ENCODE data around the gene CSPG4.
"Not testable (repeated sequence)": the region's sequence is repeated elsewhere in the genome, so short reads cannot be mapped to it uniquely, and the experiment has no call there.

CSPG4 gene

DNA sequence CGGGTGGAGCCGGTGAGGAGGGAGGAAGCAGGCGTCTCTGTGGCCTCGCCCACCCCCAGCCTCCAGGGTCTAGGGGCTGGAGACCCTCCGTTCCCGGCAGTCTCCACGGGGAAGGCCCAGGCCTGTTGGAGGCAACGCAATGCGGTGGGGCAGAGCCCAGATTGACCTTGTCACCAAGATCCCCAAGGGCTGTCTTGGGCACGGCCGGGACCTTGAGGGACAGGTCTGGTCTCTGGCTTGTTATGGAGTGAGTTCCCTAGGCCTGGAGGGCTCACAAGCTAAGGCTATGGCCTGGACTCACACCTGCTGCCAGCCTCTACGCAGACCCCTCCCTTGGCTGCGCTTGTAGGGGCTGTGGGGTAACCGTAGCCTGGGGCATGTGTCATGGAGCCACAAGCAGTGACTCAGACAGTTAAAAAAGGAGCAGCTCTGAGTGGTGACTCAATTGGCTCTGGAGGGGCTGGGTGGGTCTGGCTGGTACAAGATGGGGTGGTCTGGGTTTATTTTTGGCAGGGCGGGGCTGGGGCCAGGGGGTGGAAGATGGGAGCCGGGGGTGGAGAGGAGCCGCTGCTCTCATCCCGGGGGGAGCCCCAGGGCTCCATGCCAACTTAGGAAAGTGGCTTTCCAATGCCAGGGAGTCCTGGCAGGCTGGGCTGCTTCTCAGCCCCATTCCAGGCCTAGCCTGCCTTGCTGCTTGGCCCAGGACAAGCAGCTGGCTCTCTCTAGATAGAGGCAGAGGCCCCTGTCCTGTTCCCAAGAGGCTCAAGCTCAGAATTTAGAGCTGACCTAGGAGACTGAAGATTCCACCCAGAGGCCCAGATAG is 9.0 kb downstream of the CSPG4 start:
- not testable (repeated sequence) for DNase-seq (ENCODE audit: low read depth, low spot score)

DNA sequence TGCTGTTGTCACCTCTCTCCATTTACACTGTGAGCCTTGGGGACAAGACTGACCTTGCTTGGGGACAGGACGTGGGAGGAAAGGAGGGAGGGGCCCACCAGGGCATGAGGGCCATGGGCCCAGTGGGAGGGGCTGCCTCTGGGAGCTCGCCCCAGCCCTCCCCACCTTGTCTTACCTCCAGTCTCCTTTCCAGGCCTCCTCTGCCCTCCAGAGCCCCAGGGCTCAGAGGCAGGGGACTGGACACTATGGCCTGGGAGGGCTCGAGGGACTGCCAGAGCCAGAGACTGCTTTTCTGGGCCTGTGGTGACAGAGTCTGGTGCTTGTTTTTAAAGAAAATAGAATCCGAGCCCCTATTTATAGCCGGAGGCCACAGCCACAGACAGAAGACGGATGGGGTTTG is 10.2 kb downstream of the CSPG4 start:
- peak; percentile 50 for DNase-seq (ENCODE audit: low read depth, low spot score)

DNA sequence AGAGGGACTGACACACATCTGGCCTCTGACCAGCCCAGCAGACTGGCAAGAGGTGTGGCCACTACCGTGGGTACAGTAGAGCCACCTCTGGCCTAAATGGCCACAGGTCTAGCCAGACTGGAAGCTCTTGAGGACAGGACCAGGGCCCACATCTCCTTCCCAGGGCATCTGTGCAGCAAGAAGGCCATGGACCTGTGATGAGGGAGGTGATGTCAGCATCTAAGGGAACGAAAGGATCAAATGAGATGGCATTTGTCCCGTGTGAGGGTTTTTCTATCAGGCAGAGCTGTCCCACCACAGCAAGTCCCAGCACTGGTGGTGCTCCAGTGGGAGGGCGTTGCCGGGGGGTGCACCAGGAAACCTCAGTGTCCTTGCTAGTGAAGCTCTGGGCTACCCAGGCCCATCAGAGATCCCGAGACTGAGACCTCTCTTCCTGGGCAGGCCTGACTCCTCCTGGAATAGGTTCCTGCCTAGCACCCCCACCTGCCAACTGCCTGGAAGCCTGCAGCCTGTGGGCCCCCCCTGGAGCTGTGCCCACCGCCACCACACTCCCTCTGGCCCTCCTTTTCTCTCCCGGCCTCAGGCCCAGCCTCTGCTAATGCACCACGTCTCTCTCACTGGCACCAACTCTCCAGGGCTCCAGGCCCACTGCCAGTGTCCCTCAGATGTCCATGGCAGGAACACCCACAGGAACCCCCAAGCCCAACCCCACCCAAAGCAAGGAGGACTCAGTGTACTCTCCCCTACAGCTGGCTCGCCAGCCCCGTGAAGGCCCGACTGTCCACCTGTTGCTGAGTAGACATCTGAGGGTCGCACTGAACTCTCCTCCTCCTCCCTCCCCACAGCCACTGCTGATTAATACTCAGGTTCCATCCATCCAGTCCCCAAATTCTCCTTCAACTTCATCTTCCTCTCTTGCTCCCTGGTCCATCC is 11.3 kb downstream of the CSPG4 start:
- DNase-seq (ENCODE audit: low read depth, low spot score): not testable (repeated sequence)

DNA sequence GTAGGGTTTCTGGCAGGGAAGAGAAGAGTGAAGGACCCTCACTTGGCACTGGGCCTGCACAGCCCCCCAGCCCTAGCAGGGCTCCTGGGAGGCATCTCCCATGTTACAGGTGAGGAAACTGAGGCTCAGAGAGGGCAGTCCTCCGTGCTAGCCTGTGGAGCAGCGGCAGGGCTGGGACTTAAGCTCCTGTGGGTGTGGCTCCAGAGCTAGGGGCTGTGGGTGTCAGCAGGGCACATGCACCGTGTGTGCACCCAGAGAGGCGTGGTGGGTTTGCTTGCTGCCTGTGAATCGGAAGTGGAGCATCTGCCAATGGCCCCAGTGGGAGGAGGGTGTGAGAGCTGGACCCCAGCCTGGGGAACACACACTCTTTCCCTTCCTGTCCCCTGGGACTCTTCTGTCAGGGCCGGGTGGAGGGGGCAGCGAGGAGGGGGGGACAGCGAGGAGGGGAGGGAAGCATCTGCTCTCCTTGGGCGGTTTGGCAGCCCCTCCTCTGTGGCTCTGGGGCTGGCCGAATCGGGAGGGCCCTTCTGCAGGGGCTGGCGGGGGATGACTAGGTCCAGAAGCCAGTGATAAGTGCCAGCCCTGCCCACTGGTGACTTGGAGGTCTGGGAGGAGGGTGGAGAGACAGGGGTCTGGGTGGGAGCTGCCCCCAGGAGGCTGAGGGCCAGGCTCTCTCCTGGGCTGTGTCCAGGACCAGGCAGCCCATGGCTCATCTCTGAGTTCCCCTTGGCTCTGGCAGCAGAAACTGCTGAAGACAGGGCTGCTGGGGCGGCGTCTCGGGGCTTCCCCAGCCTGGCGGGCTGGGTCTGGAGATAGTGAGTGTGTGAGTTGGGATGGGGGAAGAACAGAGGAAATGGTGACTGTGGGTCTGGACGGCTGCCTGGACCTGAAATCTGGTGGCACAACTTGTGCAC is 12.4 kb downstream of the CSPG4 start:
- peak; percentile 41 for DNase-seq (ENCODE audit: low read depth, low spot score)

DNA sequence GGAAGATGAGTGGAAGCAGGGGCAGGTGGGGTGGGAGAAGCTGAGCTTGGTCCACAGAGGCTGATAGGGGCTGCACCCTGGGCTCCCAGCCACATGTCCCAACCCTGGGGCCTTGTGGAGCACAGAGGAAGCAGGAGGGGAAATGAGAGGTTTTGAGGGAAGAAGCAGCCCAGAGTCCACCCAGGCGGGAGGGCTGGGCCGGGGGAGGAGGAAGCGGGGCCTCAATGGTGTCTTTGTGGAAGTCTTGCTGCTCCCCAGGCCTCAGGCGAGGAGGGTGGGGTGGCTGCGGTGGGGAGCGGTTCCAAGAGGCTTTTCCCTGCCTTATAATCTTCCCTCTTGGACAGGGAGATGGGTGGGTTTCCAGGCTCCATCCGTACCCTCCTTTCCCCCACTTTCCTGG is 13.1 kb downstream of the CSPG4 start:
- not testable (repeated sequence) for DNase-seq (ENCODE audit: low read depth, low spot score)

DNA sequence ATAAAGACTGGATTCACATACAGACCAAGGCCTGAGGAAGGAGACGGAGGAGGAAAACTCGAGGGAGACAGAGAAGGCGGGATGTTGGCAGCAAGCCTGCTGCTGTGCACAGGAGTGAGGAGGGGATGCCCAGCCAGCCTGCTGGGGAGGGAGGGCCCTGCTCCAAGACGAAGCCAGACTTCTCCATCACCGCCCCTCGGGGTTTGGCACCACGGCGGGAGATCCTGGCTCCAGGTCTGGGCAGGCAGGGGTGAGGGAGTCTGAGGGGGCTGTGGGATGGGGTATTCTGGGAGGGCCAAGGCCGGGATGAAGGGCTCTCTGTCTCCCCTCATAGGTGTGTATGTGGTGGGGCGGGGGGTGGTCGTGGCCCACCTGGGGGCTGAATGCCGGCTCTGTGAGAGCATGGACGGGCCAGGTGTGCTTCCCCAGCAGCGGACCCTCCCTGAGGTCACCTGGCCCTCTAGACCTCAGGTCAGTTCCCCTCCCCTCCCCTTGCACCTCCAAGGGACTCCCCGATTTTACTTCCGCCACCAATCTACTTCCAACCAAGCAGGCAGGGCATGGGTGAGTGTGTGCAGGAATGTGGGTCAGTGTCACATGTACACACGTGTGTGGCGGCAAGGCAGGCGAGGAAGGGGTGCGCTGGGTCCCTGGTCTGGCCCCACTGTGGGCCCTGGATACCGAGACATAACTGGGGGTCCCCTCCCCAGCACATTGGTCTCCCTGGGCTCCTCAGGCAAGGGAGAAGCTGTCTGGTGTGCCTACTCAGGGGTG is 14.5 kb downstream of the CSPG4 start:
- not testable (repeated sequence) for DNase-seq (ENCODE audit: low read depth, low spot score)

DNA sequence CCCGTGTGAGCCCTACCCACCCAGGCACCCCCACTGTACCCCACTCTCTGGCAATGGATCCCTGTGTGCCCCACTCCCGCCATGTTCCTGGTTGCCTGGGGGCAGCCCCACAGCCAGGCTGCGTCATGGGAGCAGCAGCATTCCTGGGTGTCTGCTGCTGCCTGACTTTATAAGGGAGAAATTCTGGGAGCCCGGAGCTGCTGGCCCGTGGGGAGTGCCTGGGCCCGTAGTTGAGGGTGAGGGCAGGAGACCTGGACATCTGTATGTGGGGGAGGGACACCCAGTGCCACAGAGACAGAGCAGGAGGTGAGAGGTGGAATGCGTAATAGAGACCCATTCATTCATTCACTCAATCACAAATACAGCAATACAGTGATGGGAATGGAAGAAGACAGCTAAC is 15.1 kb downstream of the CSPG4 start:
- no peak for DNase-seq (ENCODE audit: low read depth, low spot score)

DNA sequence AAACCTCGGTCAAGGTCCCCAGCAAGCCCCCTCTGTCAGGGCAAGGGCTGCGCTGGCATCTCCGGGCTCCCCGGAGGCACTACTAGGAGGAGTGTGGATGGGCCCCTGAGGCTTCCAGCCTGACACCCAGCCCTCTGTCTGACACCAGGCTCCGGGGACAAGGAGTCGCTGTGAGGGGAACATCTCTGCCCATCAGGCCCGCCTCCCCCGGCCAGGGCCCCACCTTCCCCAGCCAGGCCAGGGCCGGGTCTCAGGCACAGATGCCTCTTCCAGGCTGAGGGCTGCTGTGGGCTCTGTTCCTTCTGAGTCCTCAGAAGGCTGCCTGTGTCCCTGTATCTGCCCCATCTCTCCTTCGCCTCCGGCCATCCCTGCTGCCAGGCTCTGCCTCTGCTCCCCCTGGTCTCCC is 15.8 kb downstream of the CSPG4 start:
- DNase-seq (ENCODE audit: low read depth, low spot score): no peak

DNA sequence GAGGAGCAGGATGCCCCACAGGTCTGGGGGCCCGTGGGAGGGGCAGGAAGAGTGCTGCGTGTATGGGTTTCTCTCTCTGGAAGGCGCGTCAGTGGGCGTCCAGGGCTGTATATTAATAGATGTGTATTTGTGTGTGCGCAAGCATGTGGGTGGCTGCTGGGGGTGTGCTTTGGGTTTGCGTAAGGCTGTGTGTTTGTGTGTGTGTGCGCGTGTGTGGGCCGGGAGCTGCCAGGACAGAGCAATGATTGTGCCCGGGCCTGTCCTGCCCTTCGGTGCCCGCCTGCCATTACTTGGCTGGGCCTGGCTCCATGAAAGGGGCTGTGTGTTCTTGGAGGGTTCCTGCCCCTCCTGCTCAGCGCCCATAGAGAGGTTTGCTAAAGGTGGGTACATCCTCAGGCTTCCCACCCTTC is 16.3 kb downstream of the CSPG4 start:
- no peak for DNase-seq (ENCODE audit: low read depth, low spot score)

DNA sequence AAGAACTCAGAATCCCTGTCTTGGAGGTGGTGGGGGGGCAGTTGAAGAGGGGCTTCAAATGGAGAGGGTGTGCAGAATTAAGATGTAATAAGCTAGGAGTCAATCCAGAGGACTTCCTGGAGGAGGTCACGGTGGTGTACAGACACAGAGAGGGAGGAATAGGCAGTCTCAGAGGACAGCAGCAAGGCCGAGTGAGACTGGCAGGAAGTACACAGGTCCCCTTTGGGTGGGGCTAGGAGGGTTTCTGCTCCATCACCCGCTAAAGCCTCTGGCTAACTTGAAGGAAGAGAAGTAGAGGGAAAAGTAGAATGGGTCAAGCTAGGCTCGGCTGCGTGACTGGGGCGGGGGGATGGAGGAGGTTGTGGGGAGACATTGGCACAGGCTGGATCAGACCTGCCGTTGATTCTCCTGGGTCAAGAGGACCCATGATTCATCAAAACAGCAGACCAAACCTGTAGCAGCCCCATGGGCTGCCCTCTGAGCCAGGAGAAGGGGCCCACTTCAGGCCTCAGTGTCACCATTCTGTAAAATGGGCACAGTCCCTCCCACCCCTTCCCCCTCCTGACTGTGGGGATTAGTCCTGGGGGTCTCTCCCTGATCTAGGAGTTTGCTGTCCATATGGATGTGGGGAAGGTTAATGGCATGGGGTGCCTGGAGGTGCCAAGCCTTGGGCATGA is 16.9 kb downstream of the CSPG4 start:
- no peak for DNase-seq (ENCODE audit: low read depth, low spot score)

DNA sequence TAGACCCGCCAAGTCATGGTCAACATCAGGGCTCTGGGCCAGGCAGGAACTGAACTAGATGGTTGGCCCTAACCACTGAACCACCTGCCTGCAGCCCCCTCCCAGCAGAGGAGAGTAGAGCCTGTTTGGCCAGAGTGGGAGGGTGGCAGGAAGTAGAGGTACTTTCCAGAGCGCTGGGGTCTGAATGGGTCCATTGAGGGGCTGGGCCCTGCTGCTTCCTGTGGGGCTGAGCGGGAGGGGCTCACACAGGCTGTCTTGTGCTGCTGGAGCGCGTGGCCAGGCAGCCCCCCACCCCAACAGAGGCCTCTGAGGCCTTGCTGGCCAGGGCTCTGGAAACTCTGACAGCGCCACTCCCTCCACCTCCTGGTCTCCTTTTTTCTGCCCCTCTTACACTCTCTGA is 17.4 kb downstream of the CSPG4 start:
- DNase-seq (ENCODE audit: low read depth, low spot score): peak; percentile 26

DNA sequence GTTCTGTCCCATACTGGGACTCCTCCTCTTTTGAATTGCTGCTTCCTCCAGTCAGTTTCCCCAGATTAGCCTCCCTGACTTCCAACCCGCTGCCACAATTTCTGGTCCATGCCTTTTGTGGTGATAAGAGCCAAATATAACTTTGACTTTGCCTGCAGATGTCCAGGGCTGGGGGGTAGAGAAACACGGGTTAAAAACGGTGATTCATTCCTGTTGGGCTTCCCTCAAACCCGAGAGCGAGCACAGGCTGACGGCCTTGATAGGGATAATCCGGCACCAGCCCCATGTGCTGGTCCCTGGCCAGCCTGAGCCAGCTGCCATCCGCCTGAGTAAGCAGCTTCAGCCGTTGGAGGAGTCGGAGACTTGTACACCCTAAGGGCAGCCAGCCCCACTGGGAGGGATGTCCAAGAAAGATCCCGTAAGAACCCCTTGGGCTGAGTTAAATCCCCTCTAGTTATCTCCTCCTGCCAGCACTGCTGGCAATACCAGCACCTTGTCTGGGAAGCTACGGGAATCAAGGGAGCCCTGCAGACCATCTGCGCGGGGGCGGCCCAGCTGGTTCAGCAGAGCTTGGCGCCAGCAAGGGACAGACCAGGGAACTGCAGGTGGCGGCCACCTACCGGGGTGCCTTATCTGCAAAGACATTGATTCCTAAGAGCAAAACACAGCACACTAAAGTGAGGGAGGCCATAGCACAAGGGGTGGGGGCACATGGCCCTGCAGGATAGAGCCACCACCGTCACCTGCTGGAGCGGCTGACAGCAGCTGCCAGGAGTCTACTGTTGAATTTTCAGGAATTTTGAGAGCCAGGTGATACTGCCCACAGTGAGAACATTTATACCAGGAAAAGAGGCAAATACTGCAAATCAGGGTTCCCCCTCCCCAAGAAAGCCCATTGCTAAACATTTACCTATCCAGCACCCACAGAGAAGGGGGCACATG is 18.1 kb downstream of the CSPG4 start:
- DNase-seq (ENCODE audit: low read depth, low spot score): peak; percentile 90

DNA sequence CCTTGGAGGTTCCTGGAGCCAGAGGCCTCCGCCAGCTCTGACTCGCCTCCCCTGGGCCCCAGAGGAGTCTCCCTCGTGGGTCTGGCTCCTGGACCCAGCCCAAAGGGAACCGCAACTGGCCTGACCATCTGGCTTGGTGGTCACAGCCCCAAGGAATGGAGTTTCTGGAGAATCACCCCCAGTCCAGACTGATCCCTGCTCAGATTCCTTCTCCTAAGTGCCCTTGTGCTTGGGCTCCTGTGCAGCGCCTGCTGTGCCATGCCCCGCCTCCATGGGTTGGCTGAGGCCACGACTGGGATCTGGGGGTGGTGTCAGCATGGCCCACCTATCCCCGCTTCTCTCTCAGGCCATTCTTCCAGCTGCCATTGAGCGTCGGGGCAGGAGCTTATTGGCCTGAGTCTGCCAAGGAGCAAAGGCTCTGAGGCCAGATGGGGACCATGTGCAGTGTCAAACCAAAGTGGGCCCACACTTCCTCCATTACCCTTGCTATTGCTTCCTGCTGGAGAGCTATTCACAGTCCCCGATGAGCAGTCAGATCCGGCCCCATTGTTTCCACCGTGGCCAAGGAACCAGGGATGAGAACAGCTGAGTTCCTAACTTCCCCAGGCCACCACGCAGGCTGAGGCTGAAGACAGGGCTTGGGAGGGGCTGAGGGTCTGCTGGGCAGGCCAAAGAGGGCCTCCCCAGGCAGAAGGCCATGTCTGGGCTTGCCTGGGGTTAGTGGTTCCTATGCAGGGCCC is 19.0 kb downstream of the CSPG4 start:
- DNase-seq (ENCODE audit: low read depth, low spot score): peak; percentile 41

DNA sequence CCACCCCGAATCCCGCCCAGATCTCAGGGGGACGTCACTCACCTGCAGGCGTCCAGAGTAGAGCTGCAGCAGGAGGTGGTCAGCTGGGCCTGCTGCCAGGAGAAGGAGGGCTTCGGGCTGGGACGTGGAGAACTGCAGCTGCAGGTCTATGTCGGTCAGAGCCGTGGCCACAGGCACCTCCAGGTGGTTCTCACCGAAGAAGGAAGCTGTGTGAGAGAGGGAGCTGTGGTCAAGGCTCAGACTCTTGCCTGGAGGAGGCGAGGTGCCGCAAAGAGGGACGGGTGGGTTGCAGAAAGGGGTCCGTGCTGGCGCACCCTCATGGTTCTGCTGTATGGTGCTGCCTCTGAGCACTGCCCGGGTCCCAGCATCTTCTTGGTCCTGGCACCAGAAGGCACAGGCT is 19.6 kb downstream of the CSPG4 start:
- not testable (repeated sequence) for DNase-seq (ENCODE audit: low read depth, low spot score)

DNA sequence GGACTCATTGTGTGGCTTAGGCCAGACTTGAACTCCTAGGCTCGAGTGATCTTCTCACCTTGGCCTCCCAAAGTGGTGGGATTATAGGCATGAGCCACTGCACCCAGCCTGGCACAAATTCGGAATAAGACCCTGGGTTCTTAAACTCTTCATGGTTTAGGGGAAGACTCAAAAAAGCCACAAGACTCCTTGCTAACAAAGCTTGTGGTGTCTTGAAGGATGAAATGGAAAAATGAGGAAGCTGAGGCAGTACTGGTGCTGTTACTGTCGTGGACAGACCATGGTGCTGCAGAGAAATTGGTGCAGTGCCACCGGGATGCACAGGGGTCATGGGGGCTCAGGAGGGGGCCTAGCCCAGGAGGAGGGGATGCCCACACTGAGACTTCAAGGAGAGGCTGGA is 20.3 kb downstream of the CSPG4 start:
- DNase-seq (ENCODE audit: low read depth, low spot score): not testable (repeated sequence)

DNA sequence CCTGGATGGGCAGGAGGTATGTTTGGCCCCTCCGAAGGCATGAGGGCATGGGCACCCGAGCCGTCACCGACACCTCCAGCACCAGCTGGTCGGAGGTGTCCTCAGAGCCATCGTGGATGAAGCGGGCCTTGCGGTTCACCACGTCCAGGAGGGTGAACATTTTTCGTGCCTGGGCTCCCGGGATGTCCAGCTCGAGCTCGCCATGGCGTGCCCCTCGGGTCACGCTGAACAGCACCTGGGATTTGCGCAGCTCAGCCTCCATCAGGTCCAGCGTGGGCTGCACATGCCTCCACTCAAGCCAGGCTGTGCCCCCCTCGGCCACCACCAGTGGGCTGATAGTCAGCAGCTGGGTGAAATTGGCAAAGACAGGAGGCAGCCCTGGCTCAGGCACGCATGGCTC is 23.2 kb downstream of the CSPG4 start:
- DNase-seq (ENCODE audit: low read depth, low spot score): not testable (repeated sequence)

DNA sequence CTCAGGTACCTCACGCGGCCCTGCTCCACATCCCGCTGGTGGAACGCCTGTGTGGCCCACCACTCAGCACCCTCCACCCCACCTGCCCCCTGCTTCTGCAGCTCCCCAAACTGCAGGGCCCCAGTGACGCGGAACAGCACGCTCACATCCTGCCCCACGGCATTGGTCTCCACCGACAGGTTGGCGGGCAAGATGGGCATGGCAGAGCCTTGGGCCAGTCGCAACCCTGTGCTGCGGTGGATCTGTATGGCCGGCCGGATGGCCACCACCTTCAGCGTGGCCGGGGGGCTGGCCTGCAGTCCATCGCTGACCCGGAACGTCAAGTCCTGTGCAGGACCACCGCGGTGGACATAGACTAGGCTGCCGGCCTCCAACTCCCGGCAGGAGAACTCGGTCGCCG is 23.8 kb downstream of the CSPG4 start:
- DNase-seq (ENCODE audit: low read depth, low spot score): no peak

DNA sequence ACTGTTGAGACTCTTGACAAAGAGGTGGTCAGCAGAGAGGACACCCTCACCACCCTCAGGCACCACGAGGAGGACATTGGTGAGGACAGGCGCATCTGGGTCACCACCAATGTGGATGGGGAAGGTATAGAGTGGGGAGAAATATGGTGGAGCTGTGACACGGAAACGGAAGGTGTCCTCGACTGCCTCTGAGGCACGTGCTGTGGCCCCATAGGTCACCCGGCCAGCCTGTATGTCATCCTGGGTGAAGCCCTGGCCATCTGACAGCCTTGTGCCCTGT is 24.4 kb downstream of the CSPG4 start:
- no peak for DNase-seq (ENCODE audit: low read depth, low spot score)

Measured in ELF-1 (cell line).